Activated gamma-delta T cell treated with Interleukin-2 at 50 U/mL for 16 hours (primary cell): ENCODE measurements around the gene CYTH4.

ENCODE experiments used
- DNase-seq: peaks from one replicate; pipeline ENCODE4 v3.0.0-alpha.2; 2020

CYTH4 gene

DNA sequence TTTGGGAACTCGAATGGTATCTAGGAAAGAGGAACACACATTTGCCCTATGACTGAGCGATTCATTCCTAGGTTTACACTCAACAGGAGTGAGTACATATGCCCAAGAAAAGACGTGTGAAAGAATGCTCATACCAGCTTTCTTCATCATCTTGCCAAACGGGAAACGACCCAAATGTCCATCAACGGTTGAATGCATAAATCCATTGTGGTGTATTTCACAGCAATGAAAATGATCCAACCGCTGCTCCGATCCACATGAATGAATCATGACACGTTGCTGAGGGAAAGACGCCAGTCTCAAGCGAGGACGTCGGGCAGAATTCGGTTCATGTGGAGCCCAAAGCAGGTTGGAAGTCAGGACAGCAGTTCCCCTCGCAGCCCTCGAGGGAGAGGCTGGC lies 71.5 kb downstream of the CYTH4 start:
- no peak for DNase-seq

DNA sequence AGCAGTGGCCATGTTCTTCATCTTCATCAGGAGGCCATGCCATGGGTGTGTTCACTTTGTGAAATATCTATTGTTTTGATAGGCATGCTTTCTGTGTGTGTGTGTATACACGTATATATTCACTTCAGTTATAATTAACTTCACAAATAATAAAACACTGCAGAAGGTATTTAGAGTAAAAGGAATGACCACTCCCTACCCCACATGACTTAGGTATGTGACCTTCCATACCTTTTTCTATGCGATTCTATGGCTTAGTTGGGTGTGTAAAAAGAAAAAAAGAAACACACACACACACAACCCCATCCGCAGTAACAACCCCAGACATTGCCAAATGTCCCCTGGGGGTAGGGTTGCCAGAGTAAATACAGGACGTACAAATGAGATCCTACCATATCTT lies 72.0 kb downstream of the CYTH4 start:
- no peak for DNase-seq

DNA sequence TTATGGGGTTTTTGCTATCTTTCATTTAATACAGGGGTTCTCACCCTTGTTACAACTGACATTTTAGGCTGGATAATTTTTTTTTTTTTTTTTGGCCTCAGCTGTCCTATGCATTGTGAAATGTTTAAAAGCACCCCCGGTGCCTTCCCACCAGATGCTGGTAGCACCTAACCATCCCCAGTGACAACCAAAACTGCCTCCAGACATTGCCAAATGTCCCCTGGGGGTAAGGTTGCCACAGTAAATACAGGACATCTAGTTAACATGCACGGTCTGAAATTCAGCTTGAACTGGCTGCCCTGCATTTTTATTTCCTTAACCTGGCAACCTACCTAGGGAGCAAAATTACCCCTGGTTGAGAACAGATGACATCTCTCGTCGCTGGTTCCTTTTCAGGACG lies 72.4 kb downstream of the CYTH4 start:
- no peak for DNase-seq

DNA sequence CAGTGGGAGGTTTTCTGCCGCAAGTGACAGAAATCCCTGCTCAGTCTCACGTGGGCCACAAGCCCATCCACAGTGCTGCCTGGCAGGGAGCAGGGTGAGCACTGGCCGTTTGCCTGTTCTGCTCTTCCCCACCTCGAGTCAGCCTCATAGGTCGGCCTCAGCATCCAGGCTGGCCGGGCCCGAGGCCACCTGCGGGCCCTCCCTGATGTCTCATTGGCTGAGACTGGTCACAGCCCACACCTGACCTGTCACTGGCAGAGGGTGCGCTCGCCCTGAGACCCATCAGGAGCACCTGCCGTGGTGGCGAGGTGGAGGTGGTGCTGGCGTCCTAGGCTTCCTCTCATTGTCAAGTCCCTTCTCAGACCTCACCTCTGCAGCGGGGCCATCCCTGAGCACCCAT lies 72.9 kb downstream of the CYTH4 start:
- no peak for DNase-seq

DNA sequence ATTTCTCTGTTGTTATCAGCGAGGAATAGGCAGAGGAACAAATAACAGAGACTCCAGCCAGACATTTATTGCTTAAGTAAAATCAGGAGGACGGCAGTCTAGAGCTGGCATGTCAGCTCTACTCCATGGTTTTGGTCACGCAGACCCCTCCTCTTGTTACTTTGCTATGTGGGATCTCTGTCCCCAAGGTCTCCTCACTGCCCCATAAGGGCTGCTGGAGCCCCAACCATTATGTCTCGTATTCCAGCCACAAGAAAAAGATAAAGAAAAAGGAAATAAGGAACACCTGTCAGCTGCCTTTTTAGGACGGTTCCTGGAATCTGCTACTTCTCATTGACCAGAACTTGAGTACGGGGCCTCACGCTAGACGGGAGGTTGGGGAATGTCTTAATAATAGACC lies 74.6 kb downstream of the CYTH4 start:
- DNase-seq = no peak

DNA sequence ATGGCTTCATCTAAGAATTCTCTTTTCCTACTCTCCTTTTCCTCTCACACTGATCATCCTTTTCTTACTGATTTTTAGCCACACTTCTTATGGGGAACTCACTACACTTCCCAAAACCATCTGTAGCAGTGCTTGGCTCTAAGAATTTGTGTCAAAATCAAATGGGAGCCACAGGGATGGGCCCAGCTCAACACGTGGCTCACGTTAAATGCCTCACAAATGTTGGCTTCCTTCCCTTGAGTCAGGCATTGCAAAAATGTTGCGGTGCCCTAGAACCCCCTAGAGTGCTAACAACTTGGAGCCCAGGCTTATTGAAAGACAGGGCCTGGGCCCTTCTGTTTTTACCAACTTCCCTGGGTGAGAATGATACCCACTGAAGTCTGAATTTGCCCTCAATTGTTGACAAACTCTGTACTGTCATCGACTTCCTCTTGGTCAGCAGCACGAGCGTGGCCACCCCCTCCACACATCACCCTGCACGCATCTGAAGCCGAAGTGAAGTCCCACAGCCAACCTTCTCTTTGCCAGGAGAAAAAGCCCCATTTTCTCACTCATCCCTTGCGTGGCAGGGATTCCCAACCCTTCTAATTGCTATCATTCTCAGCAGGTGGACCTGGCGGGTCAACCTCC lies 75.3 kb downstream of the CYTH4 start:
- DNase-seq = no peak

DNA sequence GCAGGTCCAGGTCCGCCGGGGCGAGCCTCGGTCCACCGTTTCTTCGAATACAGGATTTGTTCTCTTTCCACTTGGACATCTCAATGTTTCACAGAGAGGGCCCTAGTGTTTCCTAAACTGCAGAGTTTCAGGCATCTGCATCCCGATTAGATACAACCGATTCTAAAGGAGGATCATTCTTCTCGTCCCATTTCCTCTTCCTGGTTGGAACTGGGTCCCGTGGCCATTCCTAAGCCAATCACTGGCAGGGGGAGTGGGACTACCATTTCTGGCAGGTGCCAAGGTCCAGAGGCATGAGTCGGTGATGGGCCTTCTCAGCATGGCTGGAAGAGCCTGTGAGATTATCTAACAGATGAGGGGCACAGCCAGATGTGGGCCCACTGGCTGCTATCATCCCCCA lies 76.1 kb downstream of the CYTH4 start:
- no peak for DNase-seq

DNA sequence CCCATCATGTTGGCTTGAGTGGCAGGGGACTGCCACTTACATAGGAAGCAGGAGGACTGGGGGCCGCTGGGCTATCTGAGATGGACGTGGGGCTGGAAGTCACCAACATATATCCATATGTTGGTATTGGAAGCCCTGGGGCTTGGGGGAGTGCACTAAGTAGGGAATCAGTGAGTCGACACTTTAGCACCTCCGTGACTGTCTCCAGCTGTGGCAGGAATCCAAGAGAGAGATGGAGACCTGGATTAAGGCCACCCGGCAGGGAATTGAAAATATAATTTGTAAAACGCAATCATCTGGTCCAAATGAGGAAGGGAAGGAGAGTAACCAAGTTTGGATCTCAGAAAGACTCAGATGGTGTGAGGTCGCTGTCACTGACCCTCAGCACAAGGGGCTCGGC lies 76.6 kb downstream of the CYTH4 start:
- no peak for DNase-seq

DNA sequence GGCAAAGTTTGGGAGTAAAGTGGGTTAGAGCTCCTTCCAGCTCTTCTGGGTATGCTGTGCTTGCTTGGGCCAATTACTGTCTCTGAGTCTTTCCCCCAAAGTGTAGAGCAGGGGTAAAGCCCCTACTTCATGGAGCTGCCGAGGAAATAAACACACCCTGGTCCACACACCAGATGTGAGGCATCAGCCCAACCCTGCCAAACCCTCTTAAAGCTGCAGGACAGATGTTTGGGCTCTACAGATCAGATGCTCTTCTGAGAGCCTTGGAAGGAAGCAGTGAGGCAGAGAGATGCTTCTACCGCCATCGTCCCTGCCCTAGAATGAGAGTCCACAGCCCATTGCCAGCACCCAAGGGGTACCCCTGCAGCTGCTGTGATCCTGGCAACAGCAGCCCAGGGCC lies 80.3 kb downstream of the CYTH4 start:
- no peak for DNase-seq

DNA sequence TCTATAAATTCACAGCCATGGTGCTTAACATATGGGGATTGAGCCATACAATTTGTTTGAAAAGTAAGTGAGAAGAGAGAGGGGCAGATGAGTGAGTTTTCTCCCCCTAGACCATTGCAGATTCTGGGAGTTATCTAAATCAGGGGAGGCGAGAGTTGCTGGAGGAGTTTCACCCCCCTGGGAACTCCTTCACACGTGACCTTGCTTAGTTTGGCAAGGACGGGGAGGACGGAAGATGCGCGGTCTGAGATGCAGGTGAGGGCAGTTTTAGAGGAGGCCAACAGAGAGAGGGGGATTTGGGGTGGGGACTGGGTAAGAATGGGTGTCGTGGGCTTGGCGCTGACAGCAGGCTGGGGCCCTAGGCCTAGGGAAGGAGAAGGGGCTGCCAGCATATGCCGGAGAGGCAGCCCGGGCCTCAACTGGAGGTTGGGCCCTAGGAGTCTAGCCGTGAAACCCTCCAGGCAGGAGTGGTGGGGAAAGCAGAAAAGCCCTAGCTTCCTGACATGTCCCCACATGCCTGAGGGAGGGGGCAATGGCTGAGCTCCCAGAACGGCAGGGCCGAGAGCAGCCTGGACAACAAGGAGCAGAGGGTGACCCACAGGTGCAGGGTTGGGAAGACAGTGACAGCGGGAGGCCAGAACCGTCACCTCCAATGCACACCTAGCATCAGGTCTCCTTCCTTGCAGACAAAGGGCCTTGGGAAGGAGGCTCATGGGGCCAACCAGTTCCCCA lies 81.1 kb downstream of the CYTH4 start:
- DNase-seq = no peak
